ENCODE measurements around the gene ATAD3B.

DNA sequence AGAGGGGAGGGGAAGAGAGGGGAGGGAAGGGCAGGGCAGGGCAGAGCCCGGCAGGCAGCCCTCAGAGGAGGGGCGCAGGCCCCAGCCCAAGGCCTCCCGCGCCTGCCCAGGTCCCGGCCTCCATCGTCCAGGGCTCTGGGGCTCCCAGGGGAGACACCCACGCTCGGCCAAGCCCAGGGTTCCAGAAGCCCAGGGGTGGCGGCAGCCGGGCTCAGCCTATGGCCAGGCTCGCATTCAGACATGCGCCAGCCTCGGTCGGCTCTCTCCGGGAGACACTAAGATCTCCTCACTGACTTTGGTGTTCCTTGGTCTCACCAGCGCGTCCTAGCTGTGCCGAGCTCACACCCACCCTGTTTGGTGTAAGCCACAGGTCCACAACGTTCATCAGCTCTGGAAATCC lies 43.4 kb upstream of the ATAD3B start:
- TF ChIP-seq ZNF274 (IDR thresholded peaks at IDR 0.05; ENCODE audit: low read depth, low read length) (no peak), YY1 (IDR thresholded peaks at IDR 0.05; ENCODE audit: insufficient read depth, insufficient read length) (no peak), SUZ12 (IDR thresholded peaks at IDR 0.05; ENCODE audit: extremely low read depth, insufficient read depth, insufficient read length) (no peak)

All from NT2/D1 (cell line).